ENCODE data around the gene PHYHD1. TPM values are rescaled to one million over a fixed set of nuclear protein-coding genes. Genes with fewer than 3 reads are reported as not detected.

Gene PHYHD1
- total and polyA plus RNA-seq, 2 donors (not counting 1 experiment from before 2014, with no cell fraction given): 0.96 to 2.0 TPM

DNA sequence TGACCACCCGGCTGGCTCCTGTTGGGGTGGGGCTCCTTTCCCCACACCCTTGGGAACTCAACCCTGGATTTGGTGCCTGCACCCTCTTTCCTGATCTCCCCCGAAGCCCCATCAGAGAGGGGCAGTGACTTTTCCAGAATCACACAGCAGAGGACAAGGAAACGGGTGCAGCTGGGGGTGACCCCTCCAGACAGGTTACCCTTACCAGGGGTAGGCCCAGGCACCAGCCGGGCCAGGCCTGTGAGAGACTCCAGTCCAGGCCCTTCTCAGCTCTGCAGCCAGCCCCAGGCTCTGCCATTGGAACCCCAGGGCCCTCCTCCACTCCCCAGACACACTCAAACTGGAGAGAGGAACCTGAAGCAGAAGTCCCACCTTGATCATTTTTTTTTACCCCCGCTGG lies 19.0 kb upstream of the PHYHD1 start:
- TF ChIP-seq EZH2 (IDR thresholded peaks at IDR 0.05; ENCODE audit: borderline replicate concordance, insufficient read depth, low read depth, low read length, poor library complexity, severe bottlenecking): no peak
- Histone ChIP-seq H3K9me3 (ENCODE audit: control extremely low read depth in 1 of 3, control insufficient read depth in 2 of 3, insufficient read depth in 1 of 3, low read length in 2 of 3) (no peaks in the 10 kb centered on the region), H3K4me3 (ENCODE audit: control extremely low read depth in 1 of 5, extremely low read depth in 1 of 5, insufficient read depth in 1 of 5, low read depth in 2 of 5, low read length in 4 of 5) (peak overlapping the region in 4 of 5 experiments; percentile 12 to 45 (median 28)), H3K79me2 (ENCODE audit: control insufficient read depth, insufficient read depth, low read length) (peaks cover 41% of the 10 kb centered on the region), H3K36me3 (replicated peaks in 1 of 2; ENCODE audit: control extremely low read depth in 1 of 2, control insufficient read depth in 1 of 2, extremely low read depth in 1 of 2, insufficient read depth in 2 of 2, low read length in 1 of 2) (peaks cover 0 to 7% of the 10 kb centered on the region in 2 experiments), H3K27me3 (replicated peaks in 1 of 4; ENCODE audit: control extremely low read depth in 1 of 4, control insufficient read depth in 3 of 4, insufficient read depth in 4 of 4, low read length in 3 of 4) (no peaks in the 10 kb centered on the region), H3K4me1 (ENCODE audit: control insufficient read depth in 2 of 2, insufficient read depth in 2 of 2, low read length in 2 of 2) (peaks cover 40 to 56% of the 10 kb centered on the region in 2 donors), H2AFZ (ENCODE audit: insufficient read depth, low read depth, low read length, poor library complexity, severe bottlenecking) (peak overlapping the region; percentile 50), H3K27ac (ENCODE audit: low read length in 2 of 2) (peak overlapping the region; percentile 93), H4K20me1 (ENCODE audit: control insufficient read depth, insufficient read depth, low read length, poor library complexity, severe bottlenecking) (no peaks in the 10 kb centered on the region), H3K4me2 (replicated peaks; ENCODE audit: low read depth, low read length, poor library complexity, severe bottlenecking) (peak overlapping the region; percentile 83), H3K9ac (ENCODE audit: low read length) (peak overlapping the region; percentile 63)
- peak; percentile 7 for ATAC-seq (ENCODE audit: low read depth)
- DNase-seq: no peak
- Mint-ChIP-seq H3K4me3 (peak overlapping the region; percentile 74), H3K9me3 (ENCODE audit: insufficient read depth) (no peaks in the 10 kb centered on the region), H3K27ac (peak overlapping the region; percentile 98), H3K4me1 (peaks cover 37% of the 10 kb centered on the region), H3K27me3 (no peaks in the 10 kb centered on the region)
- WGBS (ENCODE audit: insufficient coverage): 72% methylated on average over 5 of the region's 5 CpGs
- CTCF ChIA-PET: interaction anchor here (0.7 to 2.0 kb wide), 4 partner anchors 24 to 463 kb away, joined by 3 to 9 read pairs (median 4); partner anchors contain the start of gene ENDOG
- POLR2A ChIA-PET: interaction anchor here (1.1 to 1.5 kb wide), 2 partner anchors 20 to 350 kb away, joined by 4 to 5 read pairs; partner anchors contain the start of genes KYAT1, LRRC8A and SPTAN1
- intact Hi-C loops (cut with micrococcal nuclease): loop anchor here (1.0 kb wide), 1 partner anchor 20 kb away; the partner anchor contains the start of gene LRRC8A

DNA sequence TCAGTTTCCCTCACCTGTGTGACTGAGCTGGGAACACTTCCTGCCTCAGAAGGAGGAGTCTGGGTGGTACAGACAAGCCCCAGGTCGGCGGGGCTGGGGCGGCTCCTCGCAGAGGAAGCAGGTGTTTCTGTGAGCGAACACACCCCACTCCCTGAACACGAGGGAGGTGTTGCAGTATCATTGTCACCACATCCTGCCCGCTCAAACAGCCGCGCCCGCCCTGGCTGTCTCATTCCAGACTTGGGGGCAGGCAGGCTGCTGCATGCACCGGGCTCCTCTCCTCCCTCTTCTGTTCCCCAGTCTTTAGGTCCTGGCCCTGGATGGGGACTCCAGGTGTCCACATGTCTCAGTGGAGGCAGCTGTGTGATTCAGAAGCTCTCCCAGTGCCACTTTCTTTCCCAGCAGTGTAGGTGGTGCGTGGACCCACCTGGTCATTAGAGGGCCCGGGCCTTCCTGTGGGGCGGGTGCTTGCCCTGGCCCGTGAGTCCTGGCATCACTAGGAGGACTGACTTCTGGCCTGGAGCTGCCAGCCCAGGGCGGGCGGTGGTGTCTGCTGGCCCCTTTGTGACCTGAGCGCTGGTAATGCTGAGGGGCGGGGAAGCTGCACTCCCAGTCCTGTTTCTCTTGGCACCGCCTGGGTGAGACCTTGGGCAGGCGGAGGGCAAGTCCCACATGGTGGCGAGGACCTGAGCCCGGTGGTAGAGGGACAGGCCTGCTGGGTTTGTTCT lies 18.3 kb upstream of the PHYHD1 start:
- Mint-ChIP-seq H3K27me3 (no peaks in the 10 kb centered on the region), H3K4me3 (peak overlapping the region; percentile 74), H3K4me1 (peaks cover 37% of the 10 kb centered on the region), H3K27ac (peak overlapping the region; percentile 98), H3K9me3 (ENCODE audit: insufficient read depth) (no peaks in the 10 kb centered on the region)
- ChIA-PET CTCF (interaction anchor here (0.7 to 2.0 kb wide), 4 partner anchors 25 to 463 kb away, joined by 3 to 9 read pairs (median 4); partner anchors contain the start of gene ENDOG), POLR2A (interaction anchor here (0.6 to 1.5 kb wide), 2 partner anchors 239 to 350 kb away, joined by 4 to 5 read pairs; partner anchors contain the start of gene SPTAN1)
- no peak for TF ChIP-seq EZH2 (IDR thresholded peaks at IDR 0.05; ENCODE audit: borderline replicate concordance, insufficient read depth, low read depth, low read length, poor library complexity, severe bottlenecking)
- TF ChIP-seq, protein P1, sequence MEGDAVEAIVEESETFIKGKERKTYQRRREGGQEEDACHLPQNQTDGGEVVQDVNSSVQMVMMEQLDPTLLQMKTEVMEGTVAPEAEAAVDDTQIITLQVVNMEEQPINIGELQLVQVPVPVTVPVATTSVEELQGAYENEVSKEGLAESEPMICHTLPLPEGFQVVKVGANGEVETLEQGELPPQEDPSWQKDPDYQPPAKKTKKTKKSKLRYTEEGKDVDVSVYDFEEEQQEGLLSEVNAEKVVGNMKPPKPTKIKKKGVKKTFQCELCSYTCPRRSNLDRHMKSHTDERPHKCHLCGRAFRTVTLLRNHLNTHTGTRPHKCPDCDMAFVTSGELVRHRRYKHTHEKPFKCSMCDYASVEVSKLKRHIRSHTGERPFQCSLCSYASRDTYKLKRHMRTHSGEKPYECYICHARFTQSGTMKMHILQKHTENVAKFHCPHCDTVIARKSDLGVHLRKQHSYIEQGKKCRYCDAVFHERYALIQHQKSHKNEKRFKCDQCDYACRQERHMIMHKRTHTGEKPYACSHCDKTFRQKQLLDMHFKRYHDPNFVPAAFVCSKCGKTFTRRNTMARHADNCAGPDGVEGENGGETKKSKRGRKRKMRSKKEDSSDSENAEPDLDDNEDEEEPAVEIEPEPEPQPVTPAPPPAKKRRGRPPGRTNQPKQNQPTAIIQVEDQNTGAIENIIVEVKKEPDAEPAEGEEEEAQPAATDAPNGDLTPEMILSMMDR (IDR thresholded peaks at IDR 0.05): no peak
- 25% methylated on average over 16 of the region's 23 CpGs for WGBS (ENCODE audit: insufficient coverage)
- H3K79me2 ChIP-seq (ENCODE audit: control insufficient read depth, insufficient read depth, low read length): peaks cover 34% of the 10 kb centered on the region
- DNase-seq (peak; percentile 87), ATAC-seq (ENCODE audit: low read depth) (peak; percentile 95)
- H3K4me2 ChIP-seq (replicated peaks; ENCODE audit: low read depth, low read length, poor library complexity, severe bottlenecking): peak overlapping the region; percentile 83
- no peaks in the 10 kb centered on the region for H3K27me3 ChIP-seq (replicated peaks in 1 of 4; ENCODE audit: control extremely low read depth in 1 of 4, control insufficient read depth in 3 of 4, insufficient read depth in 4 of 4, low read length in 3 of 4)
- H3K9me3 ChIP-seq (ENCODE audit: control extremely low read depth in 1 of 3, control insufficient read depth in 2 of 3, insufficient read depth in 1 of 3, low read length in 2 of 3): no peaks in the 10 kb centered on the region
- H3K4me1 ChIP-seq (ENCODE audit: control insufficient read depth in 2 of 2, insufficient read depth in 2 of 2, low read length in 2 of 2): peaks cover 40 to 56% of the 10 kb centered on the region in 2 donors
- no peaks in the 10 kb centered on the region for H4K20me1 ChIP-seq (ENCODE audit: control insufficient read depth, insufficient read depth, low read length, poor library complexity, severe bottlenecking)
- H3K9ac ChIP-seq (ENCODE audit: low read length): peak overlapping the region; percentile 63
- intact Hi-C loops (cut with micrococcal nuclease): loop anchor here (1.0 kb wide), 1 partner anchor 20 kb away; the partner anchor contains the start of gene LRRC8A
- peak overlapping the region; percentile 93 for H3K27ac ChIP-seq (ENCODE audit: low read length in 2 of 2)
- H3K36me3 ChIP-seq (replicated peaks in 1 of 2; ENCODE audit: control extremely low read depth in 1 of 2, control insufficient read depth in 1 of 2, extremely low read depth in 1 of 2, insufficient read depth in 2 of 2, low read length in 1 of 2): peaks cover 0 to 9% of the 10 kb centered on the region in 2 experiments
- H2AFZ ChIP-seq (ENCODE audit: insufficient read depth, low read depth, low read length, poor library complexity, severe bottlenecking): peak overlapping the region; percentile 50
- H3K4me3 ChIP-seq (ENCODE audit: control extremely low read depth in 1 of 5, extremely low read depth in 1 of 5, insufficient read depth in 1 of 5, low read depth in 2 of 5, low read length in 4 of 5): peak overlapping the region in 4 of 5 experiments; percentile 25 to 45 (median 29)

All from B cell (primary cell).